Measurements from ENCODE around the gene UBN1. TPM values are rescaled to one million over a fixed set of nuclear protein-coding genes. Genes with fewer than 3 reads are reported as not detected.

The UBN1 gene
- total RNA-seq, 1 donor from 2014 or later: 50.9 TPM

GRCh38 chr16:4877380-4877685 lies 30.1 kb downstream of the UBN1 start:
- ATAC-seq: no peak
- intact Hi-C loops (cut with micrococcal nuclease): no loop called here
- DNase-seq: no peak

- no peak for ATAC-seq
These were observed 31.8 kb downstream of the UBN1 start for GRCh38 chr16:4879049-4879448.

DNA sequence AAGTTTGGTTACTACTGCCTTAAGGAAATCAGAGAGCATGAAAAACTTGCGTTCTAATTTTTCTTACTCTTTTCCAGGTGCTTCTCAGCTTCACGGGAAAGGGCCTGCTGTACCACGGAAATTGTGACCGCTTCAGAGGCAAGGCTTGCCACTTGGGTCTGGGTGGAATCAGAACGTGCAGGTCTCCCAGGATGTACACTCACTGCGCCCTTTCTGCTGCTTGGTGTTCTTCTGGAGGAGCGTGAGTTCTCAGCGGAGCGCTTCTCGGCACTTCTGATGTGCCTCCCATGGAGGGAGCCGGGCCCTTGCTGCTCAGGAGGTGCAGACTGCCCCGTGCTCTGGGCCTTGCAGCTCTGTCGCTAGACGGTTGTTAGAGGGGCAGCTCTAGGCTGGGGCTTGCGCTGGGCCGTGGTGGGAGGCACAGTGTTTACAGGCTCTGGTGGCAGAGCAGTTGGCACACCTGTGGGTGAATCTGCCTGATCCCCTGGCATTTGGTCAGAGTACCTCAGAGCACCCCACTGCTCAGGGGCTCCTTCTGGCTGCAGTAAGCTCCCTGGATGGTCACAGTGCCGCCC lies 32.8 kb downstream of the UBN1 start:
- intact Hi-C loops (cut with micrococcal nuclease): no loop called here
- ATAC-seq (no peak), DNase-seq (no peak)

More at GRCh38 chr16:4879049-4879448, 31.8 kb downstream of the UBN1 start:
- no peak for DNase-seq
- intact Hi-C loops (cut with micrococcal nuclease): no loop called here

DNA sequence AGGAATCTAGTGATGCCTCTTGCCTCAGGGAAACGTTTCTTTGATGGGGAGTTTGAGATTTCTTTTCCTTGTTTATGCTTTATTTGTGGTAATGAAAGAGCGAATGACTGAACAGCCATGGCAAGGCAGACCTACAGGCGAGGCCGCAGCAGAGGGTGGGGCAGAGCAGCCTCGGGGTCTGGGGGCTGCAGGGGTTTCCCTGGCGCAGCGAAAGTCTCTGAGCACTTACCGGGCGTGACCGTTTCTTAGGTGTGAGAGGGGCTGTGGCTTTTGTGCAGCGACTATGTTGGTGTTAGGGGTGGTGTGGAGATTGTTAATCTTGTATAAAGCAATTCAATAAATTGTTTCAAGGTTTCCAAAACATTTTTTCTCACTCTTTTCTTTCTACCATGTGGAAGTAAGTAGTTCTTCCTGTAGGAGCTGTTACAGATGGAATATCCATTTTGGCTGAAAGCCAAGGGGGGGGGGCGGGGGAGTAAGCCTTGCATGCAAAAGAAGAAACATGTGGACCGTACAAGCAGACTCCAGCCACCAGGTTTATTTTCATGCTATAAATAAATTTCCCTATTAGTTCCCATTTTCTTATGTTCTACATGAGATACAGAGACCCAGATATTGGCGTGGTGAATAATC lies 34.8 kb downstream of the UBN1 start:
- intact Hi-C loops (cut with micrococcal nuclease): no loop called here
- peak; percentile 15 for ATAC-seq
- DNase-seq: no peak

DNA sequence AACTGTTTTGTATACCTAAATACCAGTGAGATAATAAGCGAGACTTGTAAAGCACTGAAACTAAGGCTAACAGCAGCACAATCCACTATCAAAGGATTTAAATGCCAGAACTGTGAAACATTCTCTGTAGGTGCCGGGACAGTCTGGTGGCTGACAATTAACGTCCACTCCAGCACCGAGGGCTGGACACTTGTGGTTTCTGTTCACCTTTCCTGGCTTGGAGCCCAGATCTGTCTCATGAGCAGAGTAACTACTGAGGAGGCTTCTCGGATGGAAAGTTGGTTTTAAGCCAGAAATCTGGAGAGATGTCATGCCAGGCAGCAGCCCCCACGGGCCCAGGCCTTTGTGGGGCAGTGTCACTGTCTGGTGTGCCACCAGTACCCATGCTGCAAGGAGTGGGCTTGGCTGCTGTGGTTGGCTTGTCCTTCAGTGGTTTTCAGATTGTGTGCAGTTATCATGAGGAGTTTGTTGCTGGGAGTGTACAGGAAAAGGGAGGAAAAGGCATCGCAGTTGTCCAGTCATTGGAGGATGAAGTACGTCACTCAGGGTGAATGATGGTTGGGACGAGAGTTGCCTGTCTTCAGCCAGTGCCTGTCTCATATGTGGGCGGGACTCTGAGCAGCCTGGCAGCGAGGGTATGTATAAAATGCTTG lies 35.5 kb downstream of the UBN1 start:
- intact Hi-C loops (cut with micrococcal nuclease): no loop called here
- ATAC-seq (peak; percentile 86), DNase-seq (no peak)

GRCh38 chr16:4883501-4883900 lies 36.2 kb downstream of the UBN1 start:
- intact Hi-C loops (cut with micrococcal nuclease): no loop called here
- ATAC-seq (no peak), DNase-seq (no peak)

DNA sequence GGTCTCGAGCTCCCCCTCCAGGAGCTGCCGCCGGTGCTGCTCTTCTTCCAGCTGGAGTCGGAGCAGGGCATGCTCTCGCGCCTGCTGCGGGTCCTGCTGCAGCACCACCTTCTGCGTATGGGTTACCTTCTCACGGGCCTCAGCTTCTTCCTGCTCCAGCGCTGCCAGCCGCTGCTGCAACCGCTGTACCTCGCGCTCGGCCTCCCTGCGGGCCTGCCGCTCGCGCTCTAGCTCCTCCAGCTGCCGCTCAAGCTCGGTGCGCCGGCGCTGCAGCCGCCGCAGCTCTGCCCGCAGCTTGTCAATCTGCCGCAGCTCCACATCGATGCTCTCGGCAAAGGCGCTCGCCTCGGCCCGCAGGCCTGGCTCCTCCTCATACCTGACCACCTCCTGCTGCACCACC lies 36.9 kb downstream of the UBN1 start:
- ATAC-seq: no peak
- intact Hi-C loops (cut with micrococcal nuclease): no loop called here
- DNase-seq: no peak

DNA sequence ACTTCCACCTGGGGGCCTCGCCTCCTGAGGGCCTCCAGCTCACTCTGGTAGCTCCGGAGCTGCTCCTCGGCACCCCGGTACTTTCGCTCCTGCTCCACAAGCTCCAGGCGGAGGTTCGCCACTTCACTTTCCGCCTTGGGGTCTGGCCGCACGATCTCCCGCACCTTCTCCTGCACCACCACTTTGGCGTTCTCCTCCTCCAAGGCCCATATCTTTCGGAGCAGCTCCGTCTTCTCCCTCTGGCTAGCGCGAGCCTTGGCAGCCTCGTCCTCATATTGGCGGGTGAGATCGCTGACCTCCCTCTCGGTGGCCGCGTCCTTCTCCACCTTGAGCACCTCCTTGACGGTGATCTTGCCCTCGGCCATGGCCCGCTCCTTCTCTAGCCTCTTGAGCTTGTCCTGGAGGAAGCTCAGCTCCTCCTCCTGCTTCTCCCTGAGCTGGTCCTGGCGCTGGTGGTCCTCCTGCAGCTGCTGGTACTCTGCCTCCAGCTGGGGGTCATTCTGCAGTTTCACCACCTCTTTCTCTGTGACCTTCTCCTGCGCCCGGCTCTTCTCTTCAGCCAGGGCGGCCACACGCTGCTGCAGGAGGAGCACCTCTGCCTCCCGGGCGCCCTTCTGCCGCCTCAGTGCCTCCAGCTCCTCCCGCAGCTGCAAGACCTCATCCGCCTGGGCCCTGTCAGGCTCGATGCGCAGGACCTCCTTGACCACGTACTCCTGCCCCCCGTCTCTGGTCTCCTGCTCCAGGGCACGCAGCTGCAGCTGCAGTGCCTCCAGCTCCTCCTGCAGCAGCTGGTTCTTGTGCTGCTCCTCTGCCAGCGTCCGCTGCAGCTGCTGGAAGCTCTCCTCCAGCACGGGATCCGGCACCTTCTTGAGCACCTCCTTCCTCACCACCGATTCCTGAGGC lies 37.9 kb downstream of the UBN1 start:
- intact Hi-C loops (cut with micrococcal nuclease): no loop called here
- DNase-seq: no peak
- no peak for ATAC-seq

DNA sequence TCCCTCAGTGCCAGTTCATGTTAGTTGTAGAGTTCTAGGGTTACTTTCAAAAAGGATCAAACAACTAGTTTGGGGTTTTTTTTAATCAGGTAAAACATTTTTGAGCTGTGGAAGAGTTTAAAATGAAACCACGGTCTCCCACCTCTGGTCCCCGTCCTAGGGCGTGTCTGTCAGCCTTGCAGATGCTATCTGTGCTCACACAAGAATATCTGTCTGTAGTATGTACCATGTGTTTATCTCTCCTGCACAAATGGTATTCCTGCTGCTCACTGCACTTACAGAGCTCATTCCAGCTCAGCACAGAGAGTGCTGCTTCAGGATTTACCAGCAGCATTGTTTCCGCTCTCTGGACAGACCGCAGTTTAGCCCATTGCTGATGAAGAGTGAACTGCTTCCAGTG lies 38.9 kb downstream of the UBN1 start:
- intact Hi-C loops (cut with micrococcal nuclease): no loop called here
- no peak for DNase-seq
- no peak for ATAC-seq

DNA sequence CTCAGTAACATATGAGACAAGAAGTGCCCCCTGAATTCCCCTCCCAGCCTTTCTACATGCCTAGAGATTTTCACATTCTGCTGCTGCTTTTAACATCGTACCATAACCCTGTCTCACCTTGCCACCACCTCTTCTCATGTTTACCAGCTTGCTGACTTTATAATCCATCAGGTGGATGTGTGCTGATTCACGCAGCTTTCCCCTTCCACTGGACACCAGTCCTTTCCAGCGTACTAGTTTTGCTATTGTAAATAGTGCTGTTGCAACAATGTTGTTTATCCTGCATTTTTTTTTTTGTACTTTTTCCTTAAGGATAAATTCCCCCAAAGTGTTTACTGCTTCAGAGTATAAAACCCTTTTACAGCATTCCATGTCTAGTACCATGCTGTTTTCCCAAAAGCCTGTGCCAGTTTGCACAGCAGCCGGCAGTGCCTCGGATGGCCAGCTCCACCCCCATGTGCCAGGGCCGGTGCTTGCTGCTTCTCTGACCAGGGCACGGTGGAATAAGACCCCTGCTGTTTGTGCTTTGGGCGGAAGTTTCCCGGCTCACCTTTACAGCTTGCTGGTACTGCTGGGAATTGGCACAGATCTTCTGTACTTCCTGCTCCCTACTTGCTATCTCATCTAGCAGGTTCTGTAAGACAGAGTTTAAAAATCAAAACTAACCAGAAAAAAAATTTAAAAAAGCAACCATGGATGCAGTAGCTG lies 41.3 kb downstream of the UBN1 start:
- DNase-seq (no peak), ATAC-seq (no peak)
- intact Hi-C loops (cut with micrococcal nuclease): no loop called here

DNA sequence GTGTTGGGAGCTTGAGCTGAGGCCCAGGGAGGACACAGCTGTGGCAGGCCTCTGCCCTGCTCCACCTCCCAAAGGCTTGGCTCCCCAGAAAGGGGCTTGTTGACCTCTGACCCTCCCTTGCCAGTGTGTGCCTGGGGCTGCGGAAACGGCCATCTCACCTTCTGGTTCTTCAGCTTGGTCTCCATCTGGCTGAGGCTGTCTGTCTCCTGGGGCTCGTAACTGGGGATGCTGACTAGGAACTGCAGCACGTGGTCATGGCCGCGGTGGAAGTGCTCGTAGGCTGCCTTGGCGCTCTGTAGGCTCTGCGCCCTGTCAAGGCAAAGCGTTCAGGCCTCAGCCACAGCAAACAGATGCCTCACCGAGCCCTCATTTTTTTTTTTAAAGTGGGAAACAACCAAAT lies 42.7 kb downstream of the UBN1 start:
- intact Hi-C loops (cut with micrococcal nuclease): no loop called here
- no peak for DNase-seq
- no peak for ATAC-seq

DNA sequence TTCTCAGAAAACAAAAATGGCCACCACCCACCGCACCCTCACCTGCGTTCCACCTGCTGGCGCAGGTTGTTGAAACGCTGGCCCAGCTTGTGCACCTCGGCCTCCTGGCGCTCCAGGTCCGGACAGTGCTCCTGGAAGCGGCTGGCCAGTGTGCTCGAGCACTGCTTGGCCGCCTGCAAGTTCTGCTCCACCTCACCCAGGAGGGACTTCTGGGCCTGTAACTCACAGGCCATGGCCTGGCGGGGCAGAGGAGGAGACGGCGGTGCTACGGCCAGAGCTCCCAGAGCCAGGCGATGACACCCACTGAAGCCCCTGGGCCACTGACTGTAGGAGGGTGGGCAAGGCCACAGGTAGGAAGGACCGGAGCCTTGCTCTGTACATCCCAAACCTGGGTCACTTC lies 43.4 kb downstream of the UBN1 start:
- DNase-seq (no peak), ATAC-seq (no peak)
- intact Hi-C loops (cut with micrococcal nuclease): no loop called here

DNA sequence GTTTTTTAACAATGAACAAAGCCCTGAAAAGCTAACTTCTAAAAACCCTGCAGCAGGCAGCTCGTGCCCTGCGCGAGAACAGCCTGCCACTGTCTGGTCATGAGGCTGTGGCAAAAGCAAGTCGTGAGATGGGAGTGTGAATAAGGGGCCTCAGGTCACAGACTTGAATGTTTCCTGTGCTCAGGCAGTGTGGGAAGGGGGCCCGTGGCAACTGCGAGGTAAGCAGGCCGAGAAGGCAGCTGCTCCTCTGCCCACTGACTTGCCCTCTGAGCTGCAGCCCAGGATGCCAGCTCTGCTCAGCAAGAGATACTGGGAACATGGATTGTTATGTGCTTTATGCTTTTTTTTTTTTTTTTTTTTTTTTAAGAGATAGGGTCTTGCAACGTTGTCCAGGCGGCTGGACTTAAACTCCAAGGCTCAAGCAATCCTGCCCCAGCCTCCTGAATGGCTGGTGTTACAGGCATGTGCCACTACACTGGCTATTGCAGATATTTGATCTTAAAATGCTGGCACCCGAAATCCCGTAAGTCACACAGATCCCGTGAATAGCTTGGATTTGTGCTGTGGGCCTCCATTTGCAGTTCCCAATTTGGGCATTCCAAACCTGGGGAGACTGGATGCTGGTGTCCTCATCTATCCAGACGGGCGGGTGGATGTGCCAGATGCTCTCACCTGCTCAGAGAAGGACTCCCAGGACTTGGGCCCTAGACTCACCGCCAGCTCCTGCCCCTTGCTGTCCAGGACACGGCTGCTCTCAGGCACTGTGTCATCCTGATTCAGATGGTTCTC lies 44.0 kb downstream of the UBN1 start:
- ATAC-seq (no peak), DNase-seq (no peak)
- intact Hi-C loops (cut with micrococcal nuclease): no loop called here

GRCh38 chr16:4891886-4892216 lies 44.6 kb downstream of the UBN1 start:
- no peak for ATAC-seq
- intact Hi-C loops (cut with micrococcal nuclease): no loop called here
- no peak for DNase-seq

DNA sequence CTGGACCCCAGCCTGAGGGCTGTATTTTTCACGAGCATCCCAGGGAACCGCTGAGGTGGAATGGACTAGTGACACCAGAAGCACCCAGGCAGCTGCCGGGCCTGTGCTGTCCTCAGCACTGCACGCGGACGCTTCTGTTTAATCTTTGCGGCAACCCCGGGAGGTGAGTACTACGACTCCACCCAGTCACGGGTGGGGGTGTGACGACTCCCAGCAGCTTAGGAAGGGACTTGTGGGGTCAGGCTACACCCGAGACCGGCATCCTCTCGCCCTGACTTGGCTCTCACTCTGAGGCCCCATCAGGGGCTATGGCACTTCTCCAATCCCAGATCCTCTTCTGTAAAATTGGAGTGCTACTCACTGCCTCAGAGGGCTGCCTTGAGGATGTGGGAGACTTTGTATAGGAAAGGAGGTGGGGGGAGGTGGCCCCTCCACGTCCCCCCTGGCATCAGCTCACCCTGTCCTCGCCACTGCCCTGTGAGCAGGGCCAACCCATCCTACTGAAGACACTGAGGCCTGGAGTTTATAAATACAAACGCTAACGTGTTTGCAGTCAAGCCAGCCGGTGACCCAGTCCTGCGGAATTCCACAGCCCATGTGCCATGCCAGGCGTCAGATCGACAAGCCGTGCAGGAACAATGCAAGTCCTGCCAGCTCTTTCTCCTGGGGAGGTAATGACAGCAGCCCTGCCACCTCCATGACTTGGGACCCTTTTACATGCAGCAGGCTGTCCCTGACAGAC lies 45.3 kb downstream of the UBN1 start:
- intact Hi-C loops (cut with micrococcal nuclease): no loop called here
- peak; percentile 79 for ATAC-seq
- peak; percentile 73 for DNase-seq

- DNase-seq (no peak), ATAC-seq (no peak)
- intact Hi-C loops (cut with micrococcal nuclease): no loop called here
These were observed 46.0 kb downstream of the UBN1 start for GRCh38 chr16:4893103-4893862.

DNA sequence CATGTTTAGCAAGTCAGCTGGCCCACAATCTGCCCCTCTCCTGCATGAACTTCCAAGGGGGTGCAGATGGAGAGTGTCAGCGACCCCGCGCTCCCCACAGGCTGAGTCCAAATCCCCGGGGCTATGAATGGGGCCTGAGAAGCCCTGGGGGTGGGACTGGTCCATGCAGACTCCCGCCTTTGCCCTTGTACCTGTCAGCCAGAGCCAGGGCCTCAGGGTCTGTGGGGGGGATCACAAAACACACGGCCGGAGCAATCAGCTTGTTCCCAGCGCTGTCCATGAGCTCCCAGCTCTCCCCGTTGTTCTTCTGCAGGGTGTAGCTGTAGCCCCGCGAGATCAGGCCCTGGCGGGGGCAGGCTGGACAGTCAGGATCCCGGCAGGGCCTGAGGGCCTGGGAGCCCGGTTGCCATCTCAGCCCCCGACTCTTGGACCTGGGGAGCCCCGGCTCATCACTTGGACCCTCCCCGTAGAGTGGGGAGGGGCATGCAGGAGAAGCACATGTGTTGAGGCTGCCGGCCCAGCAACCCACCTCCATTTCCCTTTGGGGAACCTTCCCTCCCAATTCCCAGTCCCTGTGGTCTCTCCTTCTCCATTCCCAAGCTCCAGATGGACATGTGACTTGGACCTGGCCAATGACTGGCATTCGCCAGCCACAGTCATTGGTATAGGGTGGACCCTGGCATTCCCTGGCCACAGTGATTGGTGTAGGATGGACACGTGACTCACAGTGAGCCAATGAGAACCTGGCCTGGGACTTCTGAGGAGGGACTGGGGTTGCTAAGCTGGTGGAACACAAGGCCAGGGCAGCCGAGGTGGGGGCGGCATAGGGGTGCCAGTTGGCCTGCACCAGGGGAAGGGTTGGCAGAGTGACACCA lies 47.2 kb downstream of the UBN1 start:
- intact Hi-C loops (cut with micrococcal nuclease): no loop called here
- DNase-seq (no peak), ATAC-seq (no peak)
